ENCODE data around the gene SRD5A3.

DNA sequence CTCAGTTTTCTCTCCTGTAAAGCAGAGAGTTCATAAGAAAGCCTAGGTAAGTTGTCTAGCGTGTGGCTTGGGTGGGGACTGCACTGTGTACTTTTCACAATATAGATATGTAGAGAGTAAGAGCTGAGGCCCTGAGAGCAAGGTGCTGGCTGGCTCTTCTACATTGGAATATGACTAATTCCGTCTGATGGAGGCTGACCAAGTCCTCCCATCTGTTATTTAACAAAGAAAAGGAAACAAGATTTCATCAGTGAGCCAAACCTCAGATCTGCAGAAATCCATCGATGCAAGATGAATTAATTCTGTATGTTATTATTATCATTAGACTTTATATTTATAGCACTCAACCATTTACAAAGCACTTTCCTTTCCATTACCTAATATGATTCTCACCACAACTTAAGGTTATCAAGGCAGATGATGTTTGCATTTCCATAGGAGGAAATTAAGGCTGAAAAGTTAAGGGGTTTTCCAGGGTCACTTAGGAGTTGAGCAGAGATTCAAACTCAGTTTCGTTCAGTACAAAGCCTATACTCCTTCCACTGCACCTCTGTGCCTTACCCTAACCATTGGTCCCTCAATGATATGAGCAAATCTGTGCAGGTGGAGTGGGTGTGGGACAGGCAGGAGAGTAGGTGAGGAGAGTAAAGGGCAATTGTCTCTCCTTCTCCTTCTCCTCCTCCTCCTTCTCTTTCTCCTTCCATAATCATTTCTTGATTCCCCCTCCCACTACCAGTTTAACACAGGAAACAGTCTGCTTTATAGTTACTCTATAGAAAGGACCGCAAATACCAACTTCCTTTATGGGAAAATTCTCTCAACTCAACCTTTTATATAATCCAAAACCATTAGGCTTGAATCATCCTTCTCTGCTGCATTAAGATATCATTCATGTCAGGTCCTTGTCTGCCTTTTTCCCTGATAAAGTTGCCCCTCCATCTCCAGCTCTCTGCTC, 27.6 kb upstream of the SRD5A3 start:
- TF ChIP-seq POLR2AphosphoS5 (IDR thresholded peaks at IDR 0.05) (no peak), POLR2A (IDR thresholded peaks at IDR 0.05) (no peak)
